Naive thymus-derived CD8-positive, alpha-beta T cell (primary cell): Measurements from ENCODE around the gene PSMG3. TPM values are rescaled to one million over a fixed set of nuclear protein-coding genes. Genes with fewer than 3 reads are reported as not detected.
"Not testable (repeated sequence)": the region's sequence is repeated elsewhere in the genome, so short reads cannot be mapped to it uniquely, and the experiment has no call there.

Experiments
- ATAC-seq, 2 donors: fragments of 150-1000 bp; cut with Tn5 transposase in 1 of 2; sonication (Bioruptor Pico), chemical (Tn5 transposase) in 1 of 2; 1 replicate in 1 of 2; 2 replicates in 1 of 2; pipeline ENCODE4 v1.10.0; 2021; ENCODE audit warnings: mild to moderate bottlenecking in 2 of 2, moderate library complexity in 2 of 2
- POLR2A ChIA-PET: fragments of 350-600 bp; sonication (Branson Sonifier 250); formaldehyde crosslinking; loops from one replicate; lab custom pipeline; 2021; ENCODE audit warnings: antibody characterized with exemption; lab: Charles Lee
- DNase-seq, 10 donors: peaks; one replicate each; pipeline versions ENCODE4 v3.0.0 to v3.0.0-alpha.2; 2020 to 2022
- H3K27ac Mint-ChIP-seq, 10 donors: one replicate each; pipeline ENCODE4 v1.8.0; 2020 to 2022; ENCODE audit warnings: mild to moderate bottlenecking in 10 of 10, mixed read lengths in 10 of 10, moderate library complexity in 4 of 10, inconsistent platforms in 1 of 10
- H3K27me3 Mint-ChIP-seq, 5 donors: one replicate each; pipeline ENCODE4 v1.8.0; 2021 to 2022; ENCODE audit warnings: mixed read lengths in 5 of 5
- H3K36me3 Mint-ChIP-seq, 3 donors: one replicate each; pipeline ENCODE4 v1.8.0; 2020 to 2022; ENCODE audit warnings: mixed read lengths in 3 of 3, mild to moderate bottlenecking in 2 of 3, inconsistent platforms in 1 of 3
- H3K4me1 Mint-ChIP-seq, 4 donors: one replicate each; pipeline ENCODE4 v1.8.0; 2021 to 2022; ENCODE audit warnings: mixed read lengths in 4 of 4
- H3K4me3 Mint-ChIP-seq, 10 donors: one replicate each; pipeline ENCODE4 v1.8.0; 2020 to 2022; ENCODE audit warnings: mild to moderate bottlenecking in 10 of 10, mixed read lengths in 10 of 10, moderate library complexity in 6 of 10, inconsistent platforms in 1 of 10
- H3K9me3 Mint-ChIP-seq, 9 donors: one replicate each; pipeline ENCODE4 v1.8.0; 2020 to 2022; ENCODE audit warnings: mixed read lengths in 9 of 9, mild to moderate bottlenecking in 3 of 9, inconsistent platforms in 1 of 9, moderate library complexity in 1 of 9
- polyA plus RNA-seq, 3 donors: library from polyadenylated mRNA; unstranded; fragments of 300-500 nt; fragmentation: Illumina TruSeq; gene quantifications; one replicate each; pipeline ENCODE4 v1.2.3, GENCODE V29; 2021
- total RNA-seq, 8 experiments: library from RNA in 2 of 8; stranded (reverse) in 2 of 8; gene quantifications; one replicate each; pipeline ENCODE4 v1.2.3 and lab custom pipeline; 2021 to 2026

The PSMG3 gene
- total and polyA plus RNA-seq, 5 experiments from 2014 or later, result 24.3 to 45.8 (median 43.5) TPM

DNA sequence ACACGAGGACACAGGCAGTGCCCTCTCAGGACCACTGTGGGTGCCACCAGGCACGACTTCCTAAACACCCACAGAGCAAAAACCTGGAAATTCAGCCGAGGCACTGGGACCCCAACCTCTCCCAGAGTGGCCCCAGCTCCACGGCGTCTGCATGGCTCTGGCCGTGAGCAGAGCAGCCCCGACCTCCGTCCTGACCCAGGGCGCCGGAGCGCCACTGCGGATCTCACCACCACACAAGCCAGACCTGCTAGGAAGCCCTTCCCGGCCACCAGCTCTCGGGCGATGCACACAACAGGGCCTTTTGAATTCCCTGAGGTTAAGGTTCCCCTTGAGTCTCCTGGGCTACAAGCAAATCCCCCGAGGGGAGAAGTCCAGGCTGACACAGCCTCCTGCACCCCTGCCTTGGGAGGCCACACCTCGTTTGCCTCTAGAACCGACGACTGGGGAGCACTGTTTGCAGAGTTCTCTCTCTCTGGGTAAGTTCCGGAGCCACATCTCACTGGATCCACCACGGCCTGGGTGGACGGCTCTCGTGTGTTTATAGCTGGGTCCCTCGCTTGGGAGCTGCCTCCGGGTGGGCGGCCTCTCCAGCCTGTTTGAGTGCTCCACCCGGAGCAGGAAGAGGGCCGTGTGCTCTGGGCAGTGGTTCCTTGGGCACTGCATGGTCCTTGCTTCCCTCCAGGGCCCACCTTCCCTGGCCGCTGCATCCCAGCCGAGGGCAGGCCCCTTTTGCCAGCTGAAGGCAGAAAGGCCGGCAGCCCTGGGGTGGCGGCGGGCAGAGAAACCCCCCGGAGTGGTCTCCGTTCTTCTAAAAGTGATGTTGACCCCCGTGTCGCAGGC lies 15.5 kb upstream of the PSMG3 start:
- Mint-ChIP-seq H3K9me3 (no peaks in the 10 kb centered on the region), H3K27ac (peak overlapping the region in 1 of 10 donors; percentile 83), H3K4me1 (peaks cover 0 to 4% (median 1%) of the 10 kb centered on the region in 4 donors), H3K4me3 (no peak overlapping the region), H3K36me3 (no peaks in the 10 kb centered on the region), H3K27me3 (peaks cover 0 to 3% (median 2%) of the 10 kb centered on the region in 5 donors)
- no peak for DNase-seq
- ATAC-seq, result no peak
- POLR2A ChIA-PET, result interaction anchor here (0.6 kb wide), 1 partner anchor 733 kb away, joined by 4 read pairs; no protein-coding TSS in a partner anchor

DNA sequence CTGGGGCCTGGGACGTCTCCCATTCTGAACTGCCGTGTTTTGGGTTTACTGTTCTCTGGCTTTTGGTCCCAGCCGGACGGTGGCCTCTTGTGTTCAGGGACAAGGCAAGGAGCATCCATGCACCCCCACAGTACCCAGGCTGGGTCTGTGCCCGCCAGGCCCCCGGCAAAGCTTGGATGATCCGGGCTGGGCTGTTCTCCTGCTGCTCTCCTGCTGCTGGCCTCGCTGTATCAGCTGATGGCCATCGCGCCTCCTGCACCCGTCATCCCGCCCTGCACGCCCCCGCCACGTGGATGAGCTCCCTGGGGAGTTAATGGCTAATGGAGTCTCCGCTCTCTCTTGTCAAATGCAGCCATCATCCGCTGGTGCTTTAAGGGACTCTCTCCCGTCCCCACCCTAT lies 14.9 kb upstream of the PSMG3 start:
- Mint-ChIP-seq H3K4me1 (peaks cover 5 to 9% (median 7%) of the 10 kb centered on the region in 4 donors), H3K27ac (peak overlapping the region in 1 of 10 donors; percentile 83), H3K4me3 (no peak overlapping the region), H3K36me3 (no peaks in the 10 kb centered on the region), H3K9me3 (no peaks in the 10 kb centered on the region), H3K27me3 (peaks cover 0 to 3% (median 0%) of the 10 kb centered on the region in 5 donors)
- no peak for DNase-seq
- POLR2A ChIA-PET, result no interaction called here
- ATAC-seq, result no peak

DNA sequence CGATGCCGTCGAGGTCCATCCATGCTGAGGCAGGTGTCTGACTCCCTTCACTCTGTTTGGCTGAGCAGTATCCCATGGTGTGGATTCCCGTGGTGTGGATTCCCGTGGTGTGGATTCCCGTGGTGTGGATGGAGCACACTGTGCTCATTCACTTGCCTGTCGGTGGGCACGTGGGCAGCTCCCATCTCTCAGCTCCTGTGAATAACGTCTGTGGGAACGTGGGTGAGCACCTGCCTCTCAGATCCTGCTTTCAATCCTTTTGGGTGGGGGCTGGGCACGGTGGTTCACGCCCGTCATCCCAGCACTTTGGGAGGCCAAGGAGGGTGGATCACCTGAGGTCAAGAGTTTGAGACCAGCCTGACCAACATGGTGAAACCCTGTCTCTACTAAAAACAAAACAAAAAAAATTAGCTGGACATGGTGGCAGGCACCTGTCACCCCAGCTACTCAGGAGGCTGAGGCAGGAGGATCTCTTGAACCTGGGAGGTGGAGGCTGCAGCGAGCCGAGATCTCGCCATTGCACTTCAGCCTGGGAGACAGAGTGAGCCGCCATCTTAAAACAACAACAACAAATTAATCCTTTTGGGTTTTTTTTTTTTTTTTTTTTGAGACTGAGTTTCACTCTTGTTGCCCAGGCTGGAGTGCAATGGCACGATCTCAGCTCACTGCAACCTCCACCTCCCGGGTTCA lies 13.6 kb upstream of the PSMG3 start:
- H3K4me1 Mint-ChIP-seq, result peaks cover 10 to 15% (median 13%) of the 10 kb centered on the region in 4 donors
- H3K27me3 Mint-ChIP-seq, ATAC-seq, DNase-seq, H3K27ac Mint-ChIP-seq, H3K36me3 Mint-ChIP-seq, POLR2A ChIA-PET, H3K9me3 Mint-ChIP-seq, H3K4me3 Mint-ChIP-seq: not testable (repeated sequence)

DNA sequence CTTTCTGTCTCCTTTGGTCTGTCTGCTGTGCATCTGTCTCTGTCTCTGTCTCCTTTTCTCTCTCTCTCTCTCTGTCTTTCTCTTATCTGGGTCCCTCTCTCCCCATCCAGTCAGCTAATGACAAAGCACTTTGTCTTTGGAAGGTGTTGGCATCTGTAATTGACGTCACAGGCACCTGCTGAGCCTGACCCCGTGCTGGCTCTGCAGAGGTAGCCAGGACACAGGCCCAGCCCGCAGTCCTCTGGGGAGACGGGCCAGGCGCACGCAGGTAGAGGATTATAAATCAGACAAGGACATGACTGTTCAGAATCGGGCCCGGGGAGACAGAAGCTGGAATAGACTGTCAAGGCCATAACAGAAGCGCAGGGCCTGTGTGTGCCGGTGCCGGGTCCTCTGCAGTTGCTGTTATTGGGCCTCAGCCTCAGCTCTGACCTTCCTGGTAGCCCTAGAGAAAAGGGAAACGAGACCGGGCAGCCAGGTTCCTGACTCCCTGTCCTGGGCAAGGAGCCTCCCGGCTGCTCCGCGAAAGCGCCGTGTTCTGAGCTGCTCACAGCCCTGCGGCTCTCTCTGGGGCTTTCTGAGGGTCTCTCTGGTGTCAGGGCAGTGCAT lies 10.7 kb upstream of the PSMG3 start:
- DNase-seq (no peak), ATAC-seq (no peak)
- POLR2A ChIA-PET, result interaction anchor here (1.1 kb wide), 1 partner anchor 10 kb away, joined by 3 read pairs; no protein-coding TSS in a partner anchor
- H3K4me3 Mint-ChIP-seq, result no peak overlapping the region
- H3K27ac Mint-ChIP-seq, result peak overlapping the region in 2 of 10 donors; percentile 51 to 77
- H3K9me3 Mint-ChIP-seq, result no peaks in the 10 kb centered on the region
- H3K4me1 Mint-ChIP-seq, result peaks cover 10 to 15% (median 13%) of the 10 kb centered on the region in 4 donors
- no peaks in the 10 kb centered on the region for H3K27me3 Mint-ChIP-seq
- no peaks in the 10 kb centered on the region for H3K36me3 Mint-ChIP-seq

DNA sequence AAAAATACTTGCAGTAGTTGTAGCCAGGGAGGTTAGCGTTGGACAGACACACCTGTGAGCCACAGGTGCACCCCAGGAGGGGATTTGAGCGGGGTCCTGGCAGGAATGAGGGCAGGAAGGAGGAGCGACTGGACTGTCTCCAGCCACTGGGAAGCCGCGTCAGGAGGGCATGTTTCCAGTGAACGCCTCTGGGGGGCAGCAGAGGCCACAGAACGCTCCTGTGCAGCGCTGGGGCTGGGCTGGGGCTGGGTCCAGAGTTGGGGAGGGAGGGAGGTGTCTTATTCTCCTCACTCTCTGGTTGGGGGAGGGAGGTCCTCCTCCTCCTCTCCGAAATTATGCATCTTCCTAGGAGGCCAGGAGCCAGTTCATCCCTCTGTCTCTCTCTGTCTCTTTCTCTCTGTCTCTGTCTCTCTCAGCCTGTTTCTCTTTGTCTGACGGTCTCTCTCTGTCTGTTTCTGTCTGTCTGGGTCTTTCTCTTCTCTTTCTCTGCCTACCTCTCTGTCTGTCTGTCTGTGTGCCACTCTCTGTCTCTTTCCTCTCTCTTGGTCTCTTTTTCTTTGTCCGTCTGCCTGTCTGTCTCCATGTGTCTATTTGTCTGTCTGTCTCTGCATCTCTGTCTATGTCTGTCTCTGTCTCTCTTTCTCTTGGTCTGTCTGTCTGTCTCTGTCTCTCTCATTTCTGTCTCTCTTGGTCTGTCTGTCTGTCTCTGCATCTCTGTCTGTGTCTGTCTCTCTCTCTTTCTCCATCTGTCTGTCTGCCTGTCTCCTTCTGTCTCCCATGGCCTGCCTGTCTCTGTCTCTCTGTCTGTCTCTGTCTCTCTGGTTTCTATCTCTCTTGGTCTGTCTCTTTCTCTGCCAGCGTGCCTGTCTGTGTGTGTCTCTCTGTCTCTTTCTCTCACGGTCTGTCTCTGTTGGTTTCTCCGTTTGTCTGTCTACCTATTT lies 9.9 kb upstream of the PSMG3 start:
- H3K27me3 Mint-ChIP-seq, result no peaks in the 10 kb centered on the region
- H3K9me3 Mint-ChIP-seq, result no peaks in the 10 kb centered on the region
- H3K4me3 Mint-ChIP-seq, result peak overlapping the region in 2 of 10 donors; percentile 5 to 35
- ATAC-seq, result peak; percentile 99
- H3K4me1 Mint-ChIP-seq, result peaks cover 10 to 15% (median 13%) of the 10 kb centered on the region in 4 donors
- DNase-seq, result peak; percentile 50 to 78 (median 65)
- peak overlapping the region in 6 of 10 donors; percentile 15 to 77 (median 46) for H3K27ac Mint-ChIP-seq
- POLR2A ChIA-PET, result interaction anchor here (1.0 kb wide), 1 partner anchor 774 kb away, joined by 3 read pairs; the partner anchor contains the start of gene EIF3B
- H3K36me3 Mint-ChIP-seq, result no peaks in the 10 kb centered on the region

DNA sequence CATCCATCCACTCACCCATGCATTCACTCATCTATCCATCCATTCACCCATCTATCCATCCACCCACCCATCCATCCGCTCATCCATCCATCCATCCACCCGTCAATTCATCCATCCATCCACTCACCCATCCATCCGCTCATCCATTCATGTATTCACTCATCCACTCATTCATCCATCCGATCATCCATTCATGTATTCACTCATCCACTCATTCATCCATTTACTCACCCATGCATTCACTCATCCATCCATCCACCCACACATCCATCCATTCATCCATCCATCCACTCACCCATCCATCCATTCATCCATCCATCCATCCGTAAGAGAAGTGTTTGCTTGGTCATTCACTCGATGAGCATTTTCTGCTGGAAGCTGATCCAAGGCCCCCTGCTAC lies 8.7 kb upstream of the PSMG3 start:
- Mint-ChIP-seq H3K27me3 (no peaks in the 10 kb centered on the region), H3K4me3 (no peak overlapping the region), H3K27ac (peak overlapping the region in 3 of 10 donors; percentile 39 to 76 (median 76)), H3K4me1 (peaks cover 10 to 15% (median 13%) of the 10 kb centered on the region in 4 donors), H3K9me3 (no peaks in the 10 kb centered on the region), H3K36me3 (no peaks in the 10 kb centered on the region)
- DNase-seq (no peak), ATAC-seq (no peak)
- POLR2A ChIA-PET, result interaction anchor here (1.0 kb wide), 1 partner anchor 776 kb away, joined by 3 read pairs; the partner anchor contains the start of gene EIF3B

DNA sequence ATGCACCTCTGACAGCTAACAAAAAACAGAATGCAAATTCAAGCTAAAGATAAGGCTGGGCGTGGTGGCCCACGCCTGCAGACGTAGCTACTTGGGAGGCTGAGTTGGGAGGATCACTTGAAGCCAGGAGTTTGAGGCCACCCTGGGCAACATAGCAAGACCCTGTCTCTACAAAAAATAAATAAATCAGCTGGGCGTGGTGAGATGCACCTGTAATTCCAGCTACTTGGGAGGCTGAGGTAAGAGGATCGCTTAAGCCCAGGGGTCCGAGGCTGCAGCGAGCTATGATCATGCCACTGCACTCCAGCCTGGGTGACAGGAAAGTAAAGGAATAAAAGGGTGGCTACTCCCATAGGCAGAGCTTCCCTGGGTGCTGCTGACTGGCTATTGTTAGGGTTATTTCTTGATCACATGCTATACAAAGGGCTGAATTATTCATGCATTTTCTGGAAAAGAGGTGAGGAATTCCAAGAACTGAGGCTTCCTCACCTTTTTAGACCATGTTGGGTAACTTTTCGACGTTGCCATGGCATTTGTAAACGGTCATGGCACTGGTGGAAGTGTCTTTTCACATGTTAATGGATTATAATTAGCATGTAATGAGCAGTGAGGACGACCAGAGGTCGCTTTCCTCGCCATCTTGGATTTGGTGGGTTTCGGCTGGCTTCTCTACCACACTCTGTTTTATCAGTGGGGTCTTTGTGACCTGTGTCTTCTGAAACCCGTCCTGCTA lies 6.9 kb upstream of the PSMG3 start:
- no peak overlapping the region for H3K4me3 Mint-ChIP-seq
- H3K27ac Mint-ChIP-seq, result no peak overlapping the region
- H3K9me3 Mint-ChIP-seq, result no peaks in the 10 kb centered on the region
- H3K4me1 Mint-ChIP-seq, result peaks cover 12 to 22% (median 20%) of the 10 kb centered on the region in 4 donors
- POLR2A ChIA-PET, result interaction anchor here (0.6 kb wide), 1 partner anchor 772 kb away, joined by 4 read pairs; no protein-coding TSS in a partner anchor
- H3K36me3 Mint-ChIP-seq, result peaks cover 0 to 5% (median 0%) of the 10 kb centered on the region in 3 donors
- H3K27me3 Mint-ChIP-seq, result no peaks in the 10 kb centered on the region
- ATAC-seq, result no peak
- peak in 1 of 10 donors; percentile 22 for DNase-seq

DNA sequence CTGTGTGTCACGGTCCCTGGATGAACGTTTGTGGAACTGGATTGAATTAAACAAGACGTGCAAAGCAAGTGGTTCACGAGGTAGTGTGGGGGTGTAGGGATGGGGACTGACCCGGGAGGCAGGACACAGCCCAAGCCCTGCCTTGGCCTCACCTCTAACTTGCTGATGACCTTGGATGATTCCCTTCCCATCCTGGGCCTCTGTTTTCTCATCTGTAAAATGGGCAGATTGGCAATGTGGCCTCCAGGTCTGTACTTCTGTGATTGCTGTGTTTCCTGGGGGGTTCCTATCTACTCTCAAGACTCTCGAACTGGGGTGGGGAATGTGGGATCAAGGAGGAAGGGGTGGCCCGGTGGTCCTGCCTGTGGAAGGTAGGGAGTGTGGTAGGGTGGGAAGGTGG lies 6.0 kb upstream of the PSMG3 start:
- Mint-ChIP-seq H3K9me3 (no peaks in the 10 kb centered on the region), H3K4me1 (peaks cover 15 to 31% (median 26%) of the 10 kb centered on the region in 4 donors), H3K36me3 (peaks cover 0 to 5% (median 0%) of the 10 kb centered on the region in 3 donors), H3K27ac (peak overlapping the region in 2 of 10 donors; percentile 5 to 22), H3K4me3 (no peak overlapping the region), H3K27me3 (no peaks in the 10 kb centered on the region)
- POLR2A ChIA-PET, result no interaction called here
- no peak for ATAC-seq
- no peak for DNase-seq

DNA sequence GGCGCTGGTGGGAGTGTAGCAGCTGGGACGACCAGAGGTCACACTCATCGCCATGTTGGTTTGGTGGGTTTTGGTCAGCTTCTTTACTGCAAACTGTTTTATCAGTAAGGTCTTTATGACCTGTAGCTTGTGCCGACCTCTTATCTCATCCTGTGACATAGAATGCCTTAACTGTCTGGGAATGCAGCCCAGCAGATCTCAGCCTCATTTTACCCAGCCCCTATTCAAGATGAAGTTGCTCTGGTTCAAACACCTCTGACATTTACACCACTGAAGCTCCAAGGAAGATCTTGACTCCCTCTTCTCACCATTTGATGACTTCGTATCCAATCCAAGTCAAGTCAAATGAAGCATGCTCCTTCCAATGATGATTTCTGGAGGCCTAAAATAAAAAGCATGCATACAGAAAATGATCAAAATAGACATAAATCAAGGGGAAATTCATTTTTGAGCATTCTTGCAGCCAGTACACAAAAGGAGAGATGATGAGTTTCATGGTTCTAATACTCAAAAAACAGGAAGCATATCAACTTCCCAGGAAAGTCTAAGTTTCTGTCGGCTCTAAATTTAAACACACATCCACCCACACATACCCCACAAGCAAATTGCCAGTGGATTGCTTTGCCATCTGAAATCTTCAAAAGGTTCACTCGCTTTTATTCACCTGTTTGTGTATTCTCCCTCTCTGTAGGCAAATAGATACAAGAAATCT lies 2.4 kb upstream of the PSMG3 start:
- Mint-ChIP-seq H3K4me1 (peaks cover 8 to 33% (median 30%) of the 10 kb centered on the region in 4 donors), H3K9me3 (no peaks in the 10 kb centered on the region), H3K4me3 (peak overlapping the region in 4 of 10 donors; percentile 2 to 88 (median 32)), H3K27me3 (no peaks in the 10 kb centered on the region), H3K36me3 (peaks cover 0 to 16% (median 0%) of the 10 kb centered on the region in 3 donors), H3K27ac (peak overlapping the region in 9 of 10 donors; percentile 2 to 89 (median 35))
- ATAC-seq (no peak), DNase-seq (no peak)
- POLR2A ChIA-PET, result no interaction called here

DNA sequence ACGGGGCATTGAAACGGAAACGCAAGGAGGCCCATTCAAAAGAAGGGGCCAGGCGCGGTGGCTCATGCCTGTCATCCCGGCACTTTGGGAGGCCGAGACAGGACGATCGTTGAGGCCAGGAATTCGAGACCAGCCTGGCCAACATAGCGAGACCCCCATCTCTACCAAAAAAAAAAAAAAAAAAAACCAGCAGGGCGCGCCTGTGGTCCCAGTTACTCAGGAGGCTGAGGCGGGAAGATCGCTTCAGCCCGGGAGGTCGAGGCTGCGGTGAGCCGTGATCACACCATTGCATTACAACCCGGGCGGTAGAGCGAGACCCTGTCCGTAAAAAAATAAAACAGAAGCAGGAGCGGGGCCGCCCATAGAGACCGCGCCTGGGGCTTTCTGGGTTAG lies 396 bp downstream of the PSMG3 start:
- H3K36me3 Mint-ChIP-seq, result peaks cover 0 to 30% (median 0%) of the 10 kb centered on the region in 3 donors
- no peaks in the 10 kb centered on the region for H3K27me3 Mint-ChIP-seq
- DNase-seq, result no peak
- POLR2A ChIA-PET, result interaction anchor here (0.7 to 1.8 kb wide), 4 partner anchors 30 to 291 kb away, joined by 5 to 7 read pairs (median 6); no protein-coding TSS in a partner anchor
- peaks cover 10 to 33% (median 30%) of the 10 kb centered on the region in 4 donors for H3K4me1 Mint-ChIP-seq
- H3K27ac Mint-ChIP-seq, result peak overlapping the region; percentile 76 to 93 (median 86)
- H3K9me3 Mint-ChIP-seq, result no peaks in the 10 kb centered on the region
- ATAC-seq, result peak in 1 of 2 donors; percentile 31
- peak overlapping the region; percentile 73 to 86 (median 85) for H3K4me3 Mint-ChIP-seq
